HepG2 (cell line): ENCODE measurements around the gene TTLL1. TPM values are rescaled to one million over a fixed set of nuclear protein-coding genes. Genes with fewer than 3 reads are reported as not detected.

Experiments
- ATAC-seq: fragments of 200-7000 bp; cut with Tn5 transposase; 3 replicates; pipeline ENCODE4 v1.9.1; 2020; ENCODE audit warnings: mild to moderate bottlenecking, moderate library complexity
- BruUV-seq: library from RNA; stranded (reverse); fragments of 400-500 nt; replicated peaks from 2 replicates; lab custom pipeline; 2021; lab: Mats Ljungman, UMichigan
- CTCF ChIA-PET: fragments of 300-600 bp; formaldehyde crosslinking; extraction: SDS; loops from one replicate; lab custom pipeline; 2021; ENCODE audit warnings: low total read pairs, inconsistent platforms, low intra/inter-chr PET ratio; lab: Yijun Ruan, JAX
- POLR2A ChIA-PET: fragments of 350-600 bp; sonication (Branson Sonifier 250); formaldehyde crosslinking; loops from one replicate; lab custom pipeline; 2020; ENCODE audit warnings: antibody characterized with exemption, inconsistent platforms; lab: Yijun Ruan, JAX
- DNase-seq: peaks from one replicate; pipeline ENCODE4 v3.0.0-alpha.2; 2015; ENCODE audit warnings: low spot score
- FAIRE-seq: peaks from 3 replicates; lab custom pipeline; 2011; peaks lifted over from hg19 to GRCh38; lab: Jason Lieb, UNC
- H2AFZ ChIP-seq: one replicate; pipeline ENCODE4 v1.6.1; 2011; ENCODE audit warnings: low read length, inconsistent platforms
- H3K27ac ChIP-seq: fragments of 300-600 bp; 3 replicates; pipeline ENCODE4 v1.8.0; 2011; ENCODE audit warnings: mixed run types, mild to moderate bottlenecking, mixed read lengths, low read length, inconsistent platforms; ENCODE audit not compliant: insufficient read depth; ENCODE audit errors: extremely low read length
- H3K27me3 ChIP-seq, 2 experiments: fragments of 200-600 bp in 1 of 2; 2 replicates in 1 of 2; 3 replicates in 1 of 2; pipeline versions ENCODE4 v1.6.0 to v1.8.0; 2011; ENCODE audit warnings: low read length in 2 of 2, mild to moderate bottlenecking in 2 of 2, moderate library complexity in 2 of 2, inconsistent platforms in 1 of 2; ENCODE audit not compliant: insufficient read depth in 2 of 2, control insufficient read depth in 1 of 2
- H3K36me3 ChIP-seq, 2 experiments: fragments of 200-600 bp in 1 of 2; replicated peaks in 1 of 2; 2 replicates in 1 of 2; 3 replicates in 1 of 2; pipeline versions ENCODE4 v1.5.1 to v1.8.0; 2011; ENCODE audit warnings: low read length in 2 of 2, inconsistent platforms in 1 of 2; ENCODE audit not compliant: insufficient read depth in 2 of 2, control insufficient read depth in 1 of 2
- H3K4me1 ChIP-seq: 2 replicates; pipeline ENCODE4 v1.5.1; 2012; ENCODE audit warnings: low read length, inconsistent platforms; ENCODE audit not compliant: insufficient read depth
- H3K4me2 ChIP-seq: 2 replicates; pipeline ENCODE4 v1.6.0; 2011; ENCODE audit warnings: low read depth, low read length, inconsistent platforms
- H3K4me3 ChIP-seq, 3 experiments: fragments of 200-600 bp in 1 of 3; sonication (generic), shearing (Covaris generic) in 1 of 3; replicated peaks in 1 of 3; 2 replicates each; pipeline ENCODE4 v1.5.1; 2011 to 2016; ENCODE audit warnings: low read length in 3 of 3, inconsistent platforms in 2 of 3, low read depth in 2 of 3, mild to moderate bottlenecking in 2 of 3, control low read depth in 1 of 3, mixed read lengths in 1 of 3; ENCODE audit not compliant: insufficient read depth in 1 of 3
- H3K79me2 ChIP-seq: one replicate; pipeline ENCODE4 v1.6.1; 2011; ENCODE audit warnings: low read length, inconsistent platforms; ENCODE audit not compliant: insufficient read depth
- H3K9ac ChIP-seq: 2 replicates; pipeline ENCODE4 v1.6.0; 2011; ENCODE audit warnings: mild to moderate bottlenecking, low read depth, low read length, inconsistent platforms; ENCODE audit not compliant: insufficient read depth
- H3K9me3 ChIP-seq: 2 replicates; pipeline ENCODE4 v1.5.1; 2012; ENCODE audit warnings: mild to moderate bottlenecking, low read length
- H4K20me1 ChIP-seq: 2 replicates; pipeline ENCODE4 v1.6.0; 2011; ENCODE audit warnings: inconsistent platforms, mild to moderate bottlenecking, low read length, moderate library complexity; ENCODE audit not compliant: insufficient read depth
- AGO2 ChIP-seq: fragments of 200-400 bp; formaldehyde crosslinking; optimal IDR thresholded peaks from 2 replicates; pipeline ENCODE3; 2017; ENCODE audit warnings: mild to moderate bottlenecking, low read depth, low read length, moderate library complexity
- HDAC1 ChIP-seq: sonication (generic); formaldehyde crosslinking; IDR thresholded peaks from 2 replicates; pipeline ENCODE4 v1.5.1; 2020; ENCODE audit warnings: mild to moderate bottlenecking, missing genetic modification reagents
- MLLT10 ChIP-seq: sonication (generic); formaldehyde crosslinking; IDR thresholded peaks from 2 replicates; pipeline ENCODE4 v1.4.0; 2020; ENCODE audit warnings: missing genetic modification reagents
- PLSCR1 ChIP-seq: sonication (generic); formaldehyde crosslinking; IDR thresholded peaks from 2 replicates; pipeline ENCODE4 v1.5.0; 2020; ENCODE audit warnings: missing genetic modification reagents, mild to moderate bottlenecking, borderline replicate concordance
- PPARG ChIP-seq: conservative IDR thresholded peaks from 2 replicates; pipeline ENCODE4 v1.6.1; 2016; ENCODE audit warnings: missing biosample characterization, missing genetic modification reagents
- ZFP41 ChIP-seq: sonication (generic); formaldehyde crosslinking; IDR thresholded peaks from 2 replicates; pipeline ENCODE4 v1.4.0; 2020; ENCODE audit warnings: mild to moderate bottlenecking, missing genetic modification reagents, borderline replicate concordance
- ZNF276 ChIP-seq: sonication (generic); formaldehyde crosslinking; IDR thresholded peaks from 2 replicates; pipeline ENCODE4 v1.4.0; 2020; ENCODE audit warnings: mild to moderate bottlenecking, low read depth, missing genetic modification reagents
- ZNF576 ChIP-seq: sonication (generic); formaldehyde crosslinking; IDR thresholded peaks from 2 replicates; pipeline ENCODE4 v1.4.0; 2020; ENCODE audit warnings: mild to moderate bottlenecking, missing genetic modification reagents
- ZNF777 ChIP-seq: sonication (generic); formaldehyde crosslinking; IDR thresholded peaks from 2 replicates; pipeline ENCODE4 v1.4.0; 2020; ENCODE audit warnings: missing genetic modification reagents
- WGBS: methylation state at CpG from one replicate; pipeline ENCODE4 v1.1.6; 2017; ENCODE audit warnings: low lambda C conversion rate; 5-methylcytosine and 5-hydroxymethylcytosine counted together
- in situ Hi-C: cut with HindIII; loops from 2 replicates; pipeline ENCODE4 v1.10.0; 2017; ENCODE audit warnings: low pct_unique_long_range_greater_than_20kb; ENCODE audit not compliant: extremely low pct_ligation_motif_present
- intact Hi-C: fragments of 100-400 bp; cut with micrococcal nuclease; formaldehyde crosslinking; loops from one replicate; pipeline ENCODE4 v1.10.0; 2022; ENCODE audit not compliant: unreplicated experiment
- polyA plus RNA-seq, 8 experiments: library from polyadenylated mRNA; depleted of rRNA in 3 of 8; stranded (reverse) in 7 of 8; unstranded in 1 of 8; fragments of >200 nt; fragmentation: Illumina TruSeq in 4 of 8; extraction: Trizol in 4 of 8; gene quantifications; 2 replicates each; pipeline versions ENCODE4 v1.2.1 to v1.2.3, GENCODE V29; 2011 to 2016; ENCODE audit warnings: low read depth in 4 of 8, missing spikeins in 1 of 8, mixed read lengths in 1 of 8; ENCODE audit not compliant: insufficient read depth in 1 of 8
- total RNA-seq, 5 experiments: library from RNA; depleted of rRNA; stranded (reverse); fragments of >200 nt; fragmentation: Illumina TruSeq; extraction: Trizol; gene quantifications; 2 replicates each; pipeline ENCODE4 v1.2.3, GENCODE V29; 2016; ENCODE audit warnings: low read depth in 1 of 5

The TTLL1 gene
- total and polyA plus RNA-seq, 2 of the 13 experiments (the other 11 are each of a cell fraction or from before 2014, with no cell fraction given) = 1.6 to 5.3 TPM

- no peak overlapping the region for H3K4me3 ChIP-seq
- no peak overlapping the region for H3K27ac ChIP-seq
- H3K9me3 ChIP-seq = no peaks in the 10 kb centered on the region
- in situ Hi-C loops = no loop called here
- H3K4me1 ChIP-seq = peaks cover 31% of the 10 kb centered on the region
- intact Hi-C loops = loop anchor here (5.0 kb wide), 1 partner anchor 37 kb away; no protein-coding TSS in a partner anchor
- H3K9ac ChIP-seq = no peak overlapping the region
- H3K27me3 ChIP-seq = no peaks in the 10 kb centered on the region
- H3K4me2 ChIP-seq = no peak overlapping the region
- 86% methylated on average over 15 of the region's 16 CpGs for WGBS
- CTCF ChIA-PET = no interaction called here
- H3K36me3 ChIP-seq = peaks cover 2 to 24% of the 10 kb centered on the region in 2 experiments
- no peak for TF ChIP-seq ZNF777 (CRISPR knock-in tag)
- TF ChIP-seq ZFP41 (CRISPR knock-in tag) = no peak
- no peak for TF ChIP-seq PLSCR1 (CRISPR knock-in tag)
- no peak for TF ChIP-seq ZNF576 (CRISPR knock-in tag)
- no peak for TF ChIP-seq ZNF276 (CRISPR knock-in tag)
- no peak for TF ChIP-seq MLLT10 (CRISPR knock-in tag)
- TF ChIP-seq HDAC1 (CRISPR knock-in tag) = no peak
- peak; percentile 62 for TF ChIP-seq AGO2
- no peak for TF ChIP-seq PPARG (CRISPR knock-in tag)
- no peak for FAIRE-seq
- no peaks in the 10 kb centered on the region for H4K20me1 ChIP-seq
- no peaks in the 10 kb centered on the region for H3K79me2 ChIP-seq
- no peak for DNase-seq
- ATAC-seq = no peak
- POLR2A ChIA-PET = no interaction called here
- BruUV-seq = TSS peak; percentile 31
- no peak overlapping the region for H2AFZ ChIP-seq
Observed at GRCh38 chr22:43129426-43130425, 40.5 kb upstream of the TTLL1 start.
